K562 (cell line): ENCODE measurements around the gene VCAN. TPM values are rescaled to one million over a fixed set of nuclear protein-coding genes. Genes with fewer than 3 reads are reported as not detected.

Experiments used
- ATAC-seq: fragments of 200-7000 bp; cut with Tn5 transposase; 3 replicates; pipeline ENCODE4 v1.9.1; 2020; ENCODE audit warnings: moderate library complexity
- BruUV-seq: library from RNA; stranded (reverse); fragments of 400-500 nt; replicated peaks from 2 replicates; lab custom pipeline; 2021; lab: Mats Ljungman, UMichigan
- CTCF ChIA-PET: fragments of 300-600 bp; formaldehyde crosslinking; extraction: SDS; loops from one replicate; lab custom pipeline; 2021; ENCODE audit warnings: low intra/inter-chr PET ratio; lab: Yijun Ruan, JAX
- POLR2A ChIA-PET: fragments of 300-600, 350-650 bp; sonication (Branson Sonifier 250); formaldehyde crosslinking; extraction: SDS; loops from one replicate; lab custom pipeline; 2021; ENCODE audit warnings: antibody characterized with exemption, inconsistent platforms; lab: Yijun Ruan, JAX
- DNase-seq, 4 experiments: peaks; one replicate each; pipeline versions ENCODE4 v3.0.0 to v3.0.0-alpha.2; 2011 to 2018; ENCODE audit warnings: low spot score in 3 of 4, mixed read lengths in 3 of 4; ENCODE audit errors: extremely low read depth in 1 of 4
- FAIRE-seq: peaks from 2 replicates; lab custom pipeline; 2011; peaks lifted over from hg19 to GRCh38; lab: Jason Lieb, UNC
- H2AFZ ChIP-seq: 2 replicates; pipeline ENCODE4 v1.6.0; 2011; ENCODE audit warnings: low read depth, low read length, control low read depth, inconsistent platforms
- H3K27ac ChIP-seq: fragments of 200-600 bp; 3 replicates; pipeline ENCODE4 v1.8.0; 2011; ENCODE audit warnings: low read depth, mild to moderate bottlenecking, control low read depth, inconsistent platforms, low read length, moderate library complexity, mixed read lengths; ENCODE audit errors: extremely low read depth
- H3K27me3 ChIP-seq, 2 experiments: fragments of 300-600 bp in 1 of 2; 2 replicates in 1 of 2; 3 replicates in 1 of 2; pipeline versions ENCODE4 v1.6.0 to v1.8.0; 2011; ENCODE audit warnings: inconsistent platforms in 2 of 2, low read length in 2 of 2, mild to moderate bottlenecking in 1 of 2, mixed read lengths in 1 of 2, moderate library complexity in 1 of 2; ENCODE audit not compliant: control insufficient read depth in 2 of 2, insufficient read depth in 2 of 2
- H3K36me3 ChIP-seq: fragments of 300-600 bp; 3 replicates; pipeline ENCODE4 v1.8.0; 2011; ENCODE audit warnings: mild to moderate bottlenecking, low read length, inconsistent platforms; ENCODE audit not compliant: control insufficient read depth, insufficient read depth
- H3K4me1 ChIP-seq, 2 experiments: fragments of 200-600 bp in 1 of 2; replicated peaks in 1 of 2; 2 replicates in 1 of 2; 3 replicates in 1 of 2; pipeline versions ENCODE4 v1.5.1 to v1.8.0; 2011; ENCODE audit warnings: inconsistent platforms in 2 of 2, low read length in 2 of 2, mild to moderate bottlenecking in 1 of 2, mixed read lengths in 1 of 2, moderate library complexity in 1 of 2; ENCODE audit not compliant: control insufficient read depth in 2 of 2, insufficient read depth in 2 of 2
- H3K4me2 ChIP-seq: 2 replicates; pipeline ENCODE4 v1.6.1; 2011; ENCODE audit warnings: low read length, control low read depth, inconsistent platforms, mixed read lengths; ENCODE audit not compliant: insufficient read depth
- H3K4me3 ChIP-seq: fragments of 200-600 bp; sonication (generic), shearing (Covaris generic); 2 replicates; pipeline ENCODE4 v1.5.1; 2016; ENCODE audit warnings: control low read depth, inconsistent platforms
- H3K79me2 ChIP-seq: fragments of 200-600 bp; 3 replicates; pipeline ENCODE4 v1.8.0; 2011; ENCODE audit warnings: low read length, inconsistent platforms; ENCODE audit not compliant: control insufficient read depth, insufficient read depth
- H3K9ac ChIP-seq, 2 experiments: 2 replicates each; pipeline versions ENCODE4 v1.6.0 to v1.6.1; 2011; ENCODE audit warnings: low read depth in 2 of 2, low read length in 2 of 2, control low read depth in 1 of 2, inconsistent platforms in 1 of 2, mild to moderate bottlenecking in 1 of 2, mixed read lengths in 1 of 2; ENCODE audit not compliant: insufficient read depth in 1 of 2
- H3K9me1 ChIP-seq: one replicate; pipeline ENCODE4 v1.6.0; 2011; ENCODE audit warnings: inconsistent platforms, mild to moderate bottlenecking, low read length, moderate library complexity; ENCODE audit not compliant: control insufficient read depth, insufficient read depth
- H3K9me3 ChIP-seq: replicated peaks from 2 replicates; pipeline ENCODE4 v1.5.1; 2011; ENCODE audit warnings: low read depth, low read length, inconsistent platforms; ENCODE audit not compliant: control insufficient read depth, insufficient read depth
- H4K20me1 ChIP-seq: replicated peaks from 2 replicates; pipeline ENCODE4 v1.6.1; 2011; ENCODE audit warnings: low read length, inconsistent platforms, mixed read lengths; ENCODE audit not compliant: control insufficient read depth, insufficient read depth
- CBFB ChIP-seq: sonication (generic); formaldehyde crosslinking; IDR thresholded peaks from 2 replicates; pipeline ENCODE4 v1.4.0; 2020; ENCODE audit warnings: mild to moderate bottlenecking, missing genetic modification reagents
- CBX5 ChIP-seq: IDR thresholded peaks from 2 replicates; pipeline ENCODE4 v1.6.1; 2014; ENCODE audit warnings: low read depth, borderline replicate concordance
- CSDE1 ChIP-seq, 2 experiments: fragments of 450-650 bp; IDR thresholded peaks; 2 replicates each; pipeline ENCODE4 v1.6.1; 2016; ENCODE audit warnings: mild to moderate bottlenecking in 1 of 2
- HIVEP1 ChIP-seq: fragments of 250-450 bp; sonication (Bioruptor Pico); IDR thresholded peaks from 2 replicates; pipeline ENCODE4 v1.4.0; 2020; ENCODE audit warnings: mild to moderate bottlenecking
- HNRNPK ChIP-seq: fragments of 200-400 bp; formaldehyde crosslinking; IDR thresholded peaks from one replicate; pipeline ENCODE4 v1.6.1; 2018; ENCODE audit warnings: mild to moderate bottlenecking, low read depth, low read length; ENCODE audit not compliant: poor library complexity, severe bottlenecking
- HOXB6 ChIP-seq: fragments of 250-450 bp; sonication (Bioruptor Pico); IDR thresholded peaks from 2 replicates; pipeline ENCODE4 v1.5.1; 2022; ENCODE audit warnings: mild to moderate bottlenecking, borderline replicate concordance
- NFE2L1 ChIP-seq: fragments of 450-650 bp; IDR thresholded peaks from 2 replicates; pipeline ENCODE4 v1.6.1; 2016; ENCODE audit warnings: missing genetic modification characterization, low read depth, mild to moderate bottlenecking, missing compliant biosample characterization, moderate library complexity, borderline replicate concordance
- NFYB ChIP-seq: IDR thresholded peaks from 2 replicates; pipeline ENCODE4 v1.6.1; 2011; ENCODE audit warnings: mild to moderate bottlenecking, moderate library complexity; ENCODE audit not compliant: insufficient read length; ENCODE audit errors: extremely low read depth
- PHF20 ChIP-seq: fragments of 450-650 bp; IDR thresholded peaks from 2 replicates; pipeline ENCODE4 v1.6.1; 2018; ENCODE audit not compliant: partially characterized antibody
- SAFB ChIP-seq: fragments of 200-400 bp; formaldehyde crosslinking; IDR thresholded peaks from 2 replicates; pipeline ENCODE4 v1.6.1; 2017; ENCODE audit warnings: low read depth, low read length, borderline replicate concordance
- ZBTB17 ChIP-seq: fragments of 450-650 bp; formaldehyde crosslinking; IDR thresholded peaks from 2 replicates; pipeline ENCODE4 v1.4.0; 2020; ENCODE audit warnings: mild to moderate bottlenecking
- WGBS: fragments of 100-300 bp; shearing (Covaris generic); methylation state at CpG from one replicate; pipeline ENCODE4 v1.1.6; 2016; ENCODE audit warnings: low coverage, mixed read lengths; ENCODE audit not compliant: insufficient coverage; ENCODE audit errors: missing lambda C conversion rate; 5-methylcytosine and 5-hydroxymethylcytosine counted together
- in situ Hi-C: fragments of 300-500 bp; cut with MboI; formaldehyde crosslinking; loops from 4 replicates; pipeline ENCODE4 v1.15.0; 2018; ENCODE audit warnings: inconsistent platforms, mixed read lengths
- intact Hi-C: fragments of 100-400 bp; cut with micrococcal nuclease; formaldehyde crosslinking; loops from 2 replicates; pipeline ENCODE4 v1.14.2; 2022
- polyA plus RNA-seq, 8 experiments: library from polyadenylated mRNA; depleted of rRNA in 4 of 8; stranded (reverse) in 5 of 8; unstranded in 3 of 8; fragments of >200 nt; fragmentation: Nextera tagmentation in 2 of 8; fragmentation: Illumina TruSeq in 1 of 8; extraction: Ambion mirVana in 2 of 8; extraction: Trizol in 1 of 8; gene quantifications; 2 replicates each; pipeline versions ENCODE4 v1.2.1 to v1.2.3, GENCODE V29; 2011 to 2014; ENCODE audit warnings: inconsistent platforms in 1 of 8, missing spikeins in 1 of 8
- total RNA-seq, 7 experiments: library from RNA; depleted of rRNA in 6 of 7; stranded (reverse); fragments of >200 nt in 6 of 7; fragmentation: Illumina TruSeq in 2 of 7; extraction: Trizol in 2 of 7; gene quantifications; 2 replicates each; pipeline versions ENCODE4 v1.2.1 to v1.2.3, GENCODE V29; 2011 to 2021; ENCODE audit warnings: low replicate concordance in 1 of 7
- TF ChIP-seq, protein P1 (sequence below): sonication (generic); IDR thresholded peaks from 2 replicates; pipeline ENCODE4 v1.6.1; 2016
- TF ChIP-seq, protein P2 (sequence below): sonication (generic); formaldehyde crosslinking; IDR thresholded peaks from 2 replicates; pipeline ENCODE4 v1.8.1; 2023; ENCODE audit warnings: mild to moderate bottlenecking, missing genetic modification reagents
- TF ChIP-seq, protein P3 (sequence below): fragments of 250-450 bp; sonication (Bioruptor Pico); IDR thresholded peaks from 2 replicates; pipeline ENCODE4 v1.8.0; 2022; ENCODE audit warnings: moderate library complexity, mild to moderate bottlenecking, inconsistent platforms
- TF ChIP-seq, protein P4 (sequence below): conservative IDR thresholded peaks from 2 replicates; pipeline ENCODE4 v1.6.1; 2011; ENCODE audit warnings: low read depth, mild to moderate bottlenecking, low read length; ENCODE audit not compliant: control insufficient read depth
- TF ChIP-seq, protein P5 (sequence below): fragments of 200-800 bp; sonication (Bioruptor generic); IDR thresholded peaks from 2 replicates; pipeline ENCODE4 v1.6.1; 2017; ENCODE audit warnings: missing genetic modification characterization, missing compliant biosample characterization

VCAN gene
- total and polyA plus RNA-seq, 9 of the 15 experiments (the other 6 are each of a cell fraction or from before 2014, with no cell fraction given), result 0.01 to 0.33 (median 0.05) TPM

DNA sequence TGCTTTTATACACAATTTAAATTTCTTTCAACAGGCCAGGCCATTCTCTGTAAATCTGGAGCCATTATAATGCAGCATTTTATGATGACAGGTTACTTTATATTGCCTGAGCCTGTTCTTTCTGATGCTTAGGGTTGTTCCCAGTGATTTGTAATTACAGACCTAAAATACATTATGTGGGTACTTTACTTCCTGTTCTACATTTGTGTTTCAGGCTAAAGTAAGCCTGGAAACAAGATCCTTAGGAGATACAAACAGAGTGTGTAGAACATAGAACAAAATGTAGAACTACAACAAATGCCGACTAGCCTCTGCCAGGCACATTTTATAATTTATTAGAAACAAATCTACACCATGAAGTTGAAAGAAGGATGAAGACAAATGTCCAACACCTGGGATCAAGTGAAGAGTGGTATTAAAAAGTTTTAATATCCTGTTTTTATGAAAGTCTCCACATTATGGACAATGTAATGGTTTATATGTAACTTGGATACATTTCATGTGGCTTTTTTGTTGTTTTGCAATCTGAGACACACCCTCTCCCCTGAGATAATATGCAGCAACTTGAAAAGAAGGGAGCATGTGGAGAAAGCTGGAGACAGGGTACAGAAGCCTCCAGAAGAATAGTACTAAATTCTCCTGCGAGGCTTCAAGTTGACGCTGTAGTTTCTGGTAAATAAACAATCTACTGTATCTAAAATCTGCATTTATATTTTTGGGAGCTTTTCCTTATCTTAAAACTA lies 46.9 kb downstream of the VCAN start:
- POLR2A ChIA-PET, result no interaction called here
- TF ChIP-seq SAFB, result no peak
- TF ChIP-seq HNRNPK, result no peak
- TF ChIP-seq, protein P1, sequence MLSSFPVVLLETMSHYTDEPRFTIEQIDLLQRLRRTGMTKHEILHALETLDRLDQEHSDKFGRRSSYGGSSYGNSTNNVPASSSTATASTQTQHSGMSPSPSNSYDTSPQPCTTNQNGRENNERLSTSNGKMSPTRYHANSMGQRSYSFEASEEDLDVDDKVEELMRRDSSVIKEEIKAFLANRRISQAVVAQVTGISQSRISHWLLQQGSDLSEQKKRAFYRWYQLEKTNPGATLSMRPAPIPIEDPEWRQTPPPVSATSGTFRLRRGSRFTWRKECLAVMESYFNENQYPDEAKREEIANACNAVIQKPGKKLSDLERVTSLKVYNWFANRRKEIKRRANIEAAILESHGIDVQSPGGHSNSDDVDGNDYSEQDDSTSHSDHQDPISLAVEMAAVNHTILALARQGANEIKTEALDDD, result no peak
- TF ChIP-seq ZBTB17 (CRISPR knock-in tag), result no peak
- TF ChIP-seq, protein P2, sequence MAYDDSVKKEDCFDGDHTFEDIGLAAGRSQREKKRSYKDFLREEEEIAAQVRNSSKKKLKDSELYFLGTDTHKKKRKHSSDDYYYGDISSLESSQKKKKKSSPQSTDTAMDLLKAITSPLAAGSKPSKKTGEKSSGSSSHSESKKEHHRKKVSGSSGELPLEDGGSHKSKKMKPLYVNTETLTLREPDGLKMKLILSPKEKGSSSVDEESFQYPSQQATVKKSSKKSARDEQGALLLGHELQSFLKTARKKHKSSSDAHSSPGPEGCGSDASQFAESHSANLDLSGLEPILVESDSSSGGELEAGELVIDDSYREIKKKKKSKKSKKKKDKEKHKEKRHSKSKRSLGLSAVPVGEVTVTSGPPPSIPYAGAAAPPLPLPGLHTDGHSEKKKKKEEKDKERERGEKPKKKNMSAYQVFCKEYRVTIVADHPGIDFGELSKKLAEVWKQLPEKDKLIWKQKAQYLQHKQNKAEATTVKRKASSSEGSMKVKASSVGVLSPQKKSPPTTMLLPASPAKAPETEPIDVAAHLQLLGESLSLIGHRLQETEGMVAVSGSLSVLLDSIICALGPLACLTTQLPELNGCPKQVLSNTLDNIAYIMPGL (CRISPR knock-in tag), result no peak
- TF ChIP-seq CBFB (CRISPR knock-in tag), result no peak
- TF ChIP-seq HOXB6, result no peak
- TF ChIP-seq PHF20, result no peak
- TF ChIP-seq, protein P3, sequence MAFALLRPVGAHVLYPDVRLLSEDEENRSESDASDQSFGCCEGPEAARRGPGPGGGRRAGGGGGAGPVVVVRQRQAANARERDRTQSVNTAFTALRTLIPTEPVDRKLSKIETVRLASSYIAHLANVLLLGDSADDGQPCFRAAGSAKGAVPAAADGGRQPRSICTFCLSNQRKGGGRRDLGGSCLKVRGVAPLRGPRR (CRISPR knock-in tag), result no peak
- TF ChIP-seq, protein P4, sequence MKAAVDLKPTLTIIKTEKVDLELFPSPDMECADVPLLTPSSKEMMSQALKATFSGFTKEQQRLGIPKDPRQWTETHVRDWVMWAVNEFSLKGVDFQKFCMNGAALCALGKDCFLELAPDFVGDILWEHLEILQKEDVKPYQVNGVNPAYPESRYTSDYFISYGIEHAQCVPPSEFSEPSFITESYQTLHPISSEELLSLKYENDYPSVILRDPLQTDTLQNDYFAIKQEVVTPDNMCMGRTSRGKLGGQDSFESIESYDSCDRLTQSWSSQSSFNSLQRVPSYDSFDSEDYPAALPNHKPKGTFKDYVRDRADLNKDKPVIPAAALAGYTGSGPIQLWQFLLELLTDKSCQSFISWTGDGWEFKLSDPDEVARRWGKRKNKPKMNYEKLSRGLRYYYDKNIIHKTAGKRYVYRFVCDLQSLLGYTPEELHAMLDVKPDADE, result no peak
- TF ChIP-seq, protein P5, sequence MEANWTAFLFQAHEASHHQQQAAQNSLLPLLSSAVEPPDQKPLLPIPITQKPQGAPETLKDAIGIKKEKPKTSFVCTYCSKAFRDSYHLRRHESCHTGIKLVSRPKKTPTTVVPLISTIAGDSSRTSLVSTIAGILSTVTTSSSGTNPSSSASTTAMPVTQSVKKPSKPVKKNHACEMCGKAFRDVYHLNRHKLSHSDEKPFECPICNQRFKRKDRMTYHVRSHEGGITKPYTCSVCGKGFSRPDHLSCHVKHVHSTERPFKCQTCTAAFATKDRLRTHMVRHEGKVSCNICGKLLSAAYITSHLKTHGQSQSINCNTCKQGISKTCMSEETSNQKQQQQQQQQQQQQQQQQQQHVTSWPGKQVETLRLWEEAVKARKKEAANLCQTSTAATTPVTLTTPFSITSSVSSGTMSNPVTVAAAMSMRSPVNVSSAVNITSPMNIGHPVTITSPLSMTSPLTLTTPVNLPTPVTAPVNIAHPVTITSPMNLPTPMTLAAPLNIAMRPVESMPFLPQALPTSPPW, result no peak
- TF ChIP-seq HIVEP1, result no peak
- no peak for TF ChIP-seq CSDE1 (IDR thresholded peaks at IDR 0.05)
- no peak for TF ChIP-seq CBX5
- TF ChIP-seq NFYB, result no peak
- no peak for TF ChIP-seq NFE2L1 (tag)

More for the DNA sequence above, 46.9 kb downstream of the VCAN start:
- Histone ChIP-seq H3K27me3 (no peaks in the 10 kb centered on the region; a peak in 1 of 5 replicates), H3K9ac (no peak overlapping the region), H3K36me3 (no peaks in the 10 kb centered on the region), H3K4me1 (no peaks in the 10 kb centered on the region), H3K27ac (no peak overlapping the region), H3K9me1 (no peaks in the 10 kb centered on the region), H4K20me1 (no peaks in the 10 kb centered on the region), H3K4me2 (no peak overlapping the region), H3K9me3 (no peaks in the 10 kb centered on the region), H3K79me2 (no peaks in the 10 kb centered on the region), H2AFZ (no peak overlapping the region), H3K4me3 (no peak overlapping the region)
- in situ Hi-C loops (no loop called here), intact Hi-C loops (no loop called here)
- CTCF ChIA-PET, result no interaction called here
- DNase-seq (no peak), FAIRE-seq (no peak), ATAC-seq (no peak)
- WGBS, result 0% methylated on average over 3 of the region's 3 CpGs
- no TSS peak for BruUV-seq
